GM18499 (cell line): ENCODE results near the gene ARG2.

Source experiments
- ATAC-seq: cut with Tn5 transposase; IDR thresholded peaks from one replicate; pipeline ENCODE4 v1.9.1; 2021; ENCODE audit warnings: moderate number of reproducible peaks; ENCODE audit not compliant: insufficient read depth, unreplicated experiment

Gene ARG2

DNA sequence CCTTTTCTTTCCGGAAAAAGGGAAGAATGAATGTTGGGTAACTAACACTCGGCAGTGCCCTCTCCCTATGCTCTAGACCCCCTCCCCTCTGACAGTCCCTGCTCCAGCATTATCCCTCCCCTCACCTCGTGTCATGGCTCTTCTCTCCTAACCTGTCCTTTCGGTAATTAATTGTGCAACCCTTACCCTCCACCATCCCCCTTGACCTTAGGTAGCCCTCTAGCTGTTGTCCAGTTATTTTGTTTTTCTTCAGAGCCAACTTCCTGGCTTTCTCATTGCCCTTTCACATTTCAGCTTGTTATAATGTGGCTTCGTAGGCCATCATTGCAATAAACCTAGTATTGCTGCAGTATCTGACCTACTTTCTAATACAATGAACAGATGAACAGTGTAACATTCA is 11.2 kb downstream of the ARG2 start:
- no peak for ATAC-seq

DNA sequence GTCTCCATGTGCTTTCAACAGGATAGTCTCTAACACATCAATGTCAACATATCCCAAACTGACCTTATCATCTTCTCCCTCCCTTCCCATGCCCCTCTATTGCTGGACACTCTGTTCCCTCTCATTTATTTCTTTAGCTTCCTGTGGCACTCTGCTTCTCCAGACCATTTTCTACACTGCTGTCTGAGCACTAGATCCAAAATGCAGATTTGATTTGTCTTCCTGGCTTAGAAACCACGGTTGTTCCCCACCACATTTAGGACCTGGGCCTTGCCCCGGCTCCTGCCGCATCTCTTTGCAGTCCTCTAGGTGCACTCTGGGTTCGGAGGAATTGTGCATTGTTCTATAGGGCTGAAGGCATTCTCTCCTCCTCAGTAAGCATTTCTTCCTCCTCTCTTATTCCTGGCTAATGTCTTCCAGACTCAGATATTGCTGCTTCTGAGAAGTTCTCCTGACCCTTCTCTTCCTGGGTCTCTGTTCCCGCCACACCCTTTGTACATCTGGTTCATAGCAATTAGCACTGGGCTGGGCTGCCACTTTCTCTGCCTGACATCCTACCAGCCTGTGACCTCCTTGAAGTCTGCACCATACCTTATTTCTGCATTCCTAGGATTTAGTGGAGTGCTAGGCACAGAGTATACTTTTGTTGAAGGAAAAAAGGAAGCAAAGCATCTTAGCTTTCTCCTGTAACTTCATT is 13.9 kb downstream of the ARG2 start:
- ATAC-seq = no peak

DNA sequence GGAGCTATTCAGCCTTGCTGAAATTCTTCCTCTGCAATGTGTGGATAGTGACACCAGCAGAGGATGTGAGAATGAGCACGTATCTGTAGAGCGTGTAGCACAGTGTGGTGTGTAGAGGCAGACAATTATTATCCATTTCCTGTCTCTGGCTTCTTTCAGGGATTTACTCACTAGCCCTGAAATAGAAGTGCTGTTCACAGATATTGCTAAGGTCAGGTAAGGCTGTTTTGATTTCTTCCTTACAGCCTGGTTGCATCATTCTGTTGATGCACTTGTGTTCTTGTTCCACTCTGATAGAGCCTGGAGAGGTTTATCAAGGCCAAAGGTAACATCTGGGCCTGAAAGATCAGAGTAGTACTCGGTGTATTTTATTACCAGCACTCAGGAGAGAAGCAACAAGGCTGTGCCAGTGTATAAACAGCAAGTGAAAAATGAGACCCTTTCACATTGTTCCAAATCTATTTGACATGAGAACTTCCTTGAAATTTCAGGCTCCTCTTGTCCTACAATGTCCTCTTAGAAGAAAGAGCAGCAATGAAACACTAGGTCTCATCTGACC is 16.7 kb downstream of the ARG2 start:
- ATAC-seq = no peak

DNA sequence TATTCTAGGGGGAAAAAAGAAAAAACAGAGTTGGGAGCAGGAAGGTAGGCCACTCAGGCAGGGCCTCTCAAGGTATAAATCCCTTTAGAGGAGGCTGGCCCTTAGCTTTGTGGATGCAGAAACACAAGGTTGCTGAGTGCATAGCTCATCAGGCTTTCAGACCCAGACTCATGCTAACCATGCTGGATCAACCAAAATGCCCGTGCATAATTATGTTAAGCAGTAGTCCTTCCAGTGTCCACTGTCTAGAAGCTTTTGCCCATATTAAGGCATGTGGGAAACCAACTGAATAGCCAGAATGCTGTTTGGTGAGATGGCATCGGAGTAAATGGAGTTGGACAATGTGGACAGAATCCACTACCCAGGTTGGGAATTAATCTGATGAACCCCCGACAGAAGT is 18.9 kb downstream of the ARG2 start:
- ATAC-seq = no peak

DNA sequence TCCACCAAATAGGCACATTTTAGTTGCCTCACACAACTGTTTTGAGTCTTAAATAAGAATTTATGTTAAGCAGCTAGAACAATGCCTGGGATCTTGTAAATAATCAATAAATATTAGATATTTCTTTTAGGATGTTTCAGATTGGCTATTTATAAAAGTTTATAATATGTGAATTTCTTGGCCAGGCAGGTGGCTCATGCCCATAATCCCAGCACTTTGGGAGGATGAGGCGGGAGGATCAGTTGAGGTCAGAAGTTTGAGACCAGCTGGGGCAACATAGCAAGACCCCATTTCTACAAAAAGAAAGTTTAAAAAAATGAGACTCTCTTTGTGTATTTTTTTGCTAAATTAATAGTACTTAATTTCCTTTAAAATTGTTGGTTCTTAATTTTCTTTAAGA is 21.8 kb downstream of the ARG2 start:
- no peak for ATAC-seq

DNA sequence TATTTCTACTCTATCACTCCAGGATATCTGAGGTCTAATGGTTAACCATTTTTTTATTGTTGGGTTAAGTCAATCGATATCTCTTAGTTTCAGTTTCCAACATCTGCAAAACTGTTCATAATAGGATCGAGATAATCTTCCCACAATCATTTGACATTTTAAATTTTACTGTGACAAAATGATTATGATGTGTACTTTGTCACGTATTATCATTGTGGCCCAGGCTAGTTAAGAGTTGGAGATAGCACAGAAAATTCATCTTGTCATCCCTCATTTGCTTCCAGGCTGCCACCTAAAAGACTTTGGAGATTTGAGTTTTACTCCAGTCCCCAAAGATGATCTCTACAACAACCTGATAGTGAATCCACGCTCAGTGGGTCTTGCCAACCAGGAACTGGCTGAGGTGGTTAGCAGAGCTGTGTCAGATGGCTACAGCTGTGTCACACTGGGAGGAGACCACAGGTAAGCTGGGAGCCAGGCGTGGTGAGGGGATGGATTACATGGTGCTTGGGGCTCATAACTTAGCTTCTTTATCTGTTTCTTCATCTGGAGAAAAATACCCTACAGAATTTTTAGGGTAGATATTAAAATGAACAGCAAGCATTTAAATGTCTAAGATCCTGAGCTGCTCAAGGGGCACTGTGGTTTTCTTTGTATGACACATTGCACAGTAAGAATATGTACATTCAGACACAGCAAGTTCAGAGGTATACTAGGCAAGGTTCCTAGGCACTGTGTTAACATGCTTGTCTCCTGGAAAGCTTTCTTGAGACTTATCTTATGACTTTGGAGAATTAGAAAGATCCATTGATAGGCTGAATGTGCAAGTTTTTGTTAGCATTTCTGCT is 22.4 kb downstream of the ARG2 start:
- no peak for ATAC-seq

DNA sequence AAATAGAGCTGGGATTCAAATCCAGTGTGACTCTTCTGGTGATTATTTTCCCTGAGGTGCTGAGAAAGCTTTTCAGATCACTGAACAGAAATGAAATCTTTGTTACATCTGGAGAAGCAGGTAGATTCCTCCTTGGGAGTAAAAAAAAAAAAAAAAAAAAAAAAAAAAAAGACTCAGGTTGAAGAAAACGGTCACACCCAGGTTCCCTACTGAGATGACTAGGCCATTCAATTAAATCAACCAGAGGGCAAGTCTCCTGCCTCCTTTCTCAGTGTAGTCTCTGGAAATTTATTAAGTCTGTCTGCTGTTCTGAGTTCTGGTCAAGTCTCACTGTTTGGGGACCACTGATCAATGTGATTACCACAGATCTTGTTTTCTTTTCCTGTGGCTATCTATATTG is 24.0 kb downstream of the ARG2 start:
- ATAC-seq = no peak

DNA sequence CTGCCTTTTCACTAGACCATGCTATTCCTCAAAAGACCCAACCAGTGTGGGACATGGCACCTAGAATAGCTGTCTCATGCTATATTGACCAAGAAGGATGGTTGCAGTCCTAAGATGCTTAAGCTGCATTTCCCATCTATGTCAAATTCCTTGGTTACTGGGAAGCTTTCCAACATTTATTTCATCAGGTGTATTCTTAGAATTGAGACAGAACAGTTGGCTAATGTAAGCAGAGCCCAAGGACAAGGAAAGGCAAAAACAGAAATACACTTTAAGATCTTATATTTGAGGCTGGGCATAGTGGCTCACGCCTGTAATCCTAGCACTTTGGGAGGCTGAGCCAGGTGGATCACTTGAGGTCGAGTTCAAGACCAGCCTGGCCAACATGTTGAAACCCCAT is 24.7 kb downstream of the ARG2 start:
- no peak for ATAC-seq

DNA sequence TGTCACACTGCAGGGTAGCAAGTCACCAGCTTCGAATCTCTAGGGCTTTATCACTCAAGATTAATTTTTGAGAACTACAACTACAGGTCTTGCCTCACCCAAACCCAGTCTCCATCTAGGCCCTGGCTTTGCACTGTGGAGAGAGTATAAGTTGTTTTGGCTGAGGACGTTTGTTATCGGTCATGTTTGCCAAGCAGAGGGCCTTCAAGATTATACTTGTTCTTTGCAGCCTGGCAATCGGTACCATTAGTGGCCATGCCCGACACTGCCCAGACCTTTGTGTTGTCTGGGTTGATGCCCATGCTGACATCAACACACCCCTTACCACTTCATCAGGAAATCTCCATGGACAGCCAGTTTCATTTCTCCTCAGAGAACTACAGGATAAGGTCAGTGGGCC is 25.7 kb downstream of the ARG2 start:
- ATAC-seq = no peak

DNA sequence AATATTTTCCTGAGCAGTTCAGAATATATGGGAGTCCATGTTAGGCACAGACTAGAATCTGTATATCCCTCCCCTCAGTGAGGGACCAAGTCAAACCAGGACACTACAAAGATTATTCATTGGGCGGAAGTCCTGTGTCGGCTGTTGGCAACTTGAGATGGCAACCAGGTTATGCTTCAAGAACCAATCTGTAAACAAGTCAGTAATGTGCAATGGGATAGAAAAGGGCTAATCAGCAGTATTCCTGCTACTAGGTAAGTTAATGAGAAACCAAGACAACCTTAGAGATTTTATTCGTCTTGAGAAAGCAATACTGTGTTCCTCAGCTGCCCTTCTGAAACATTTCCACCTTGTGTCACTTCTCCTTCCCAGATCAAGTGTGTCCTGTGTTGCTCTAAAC is 26.4 kb downstream of the ARG2 start:
- ATAC-seq = no peak

DNA sequence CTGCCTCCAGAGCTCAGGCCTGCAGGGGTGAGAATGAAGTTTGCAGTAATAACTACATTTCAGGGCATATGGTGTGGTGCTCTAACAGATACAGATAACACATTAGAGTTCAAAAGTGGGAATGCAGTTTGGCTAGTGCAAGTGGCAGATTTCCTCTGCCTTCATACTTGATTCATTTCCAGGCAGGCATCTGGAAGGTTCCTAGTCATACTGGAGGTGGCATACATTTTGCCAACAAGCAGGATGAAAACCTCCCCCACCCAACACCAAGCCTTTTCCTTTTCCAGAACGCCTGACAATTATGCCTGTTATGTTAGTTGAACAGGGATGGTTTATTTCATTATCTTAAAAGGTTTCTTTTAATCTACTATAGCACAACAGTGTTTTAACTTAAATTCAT is 30.4 kb downstream of the ARG2 start:
- ATAC-seq = no peak

DNA sequence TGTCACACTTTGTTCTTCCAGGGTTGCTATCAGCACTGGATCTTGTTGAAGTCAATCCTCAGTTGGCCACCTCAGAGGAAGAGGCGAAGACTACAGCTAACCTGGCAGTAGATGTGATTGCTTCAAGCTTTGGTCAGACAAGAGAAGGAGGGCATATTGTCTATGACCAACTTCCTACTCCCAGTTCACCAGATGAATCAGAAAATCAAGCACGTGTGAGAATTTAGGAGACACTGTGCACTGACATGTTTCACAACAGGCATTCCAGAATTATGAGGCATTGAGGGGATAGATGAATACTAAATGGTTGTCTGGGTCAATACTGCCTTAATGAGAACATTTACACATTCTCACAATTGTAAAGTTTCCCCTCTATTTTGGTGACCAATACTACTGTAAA is 31.0 kb downstream of the ARG2 start:
- ATAC-seq = no peak

DNA sequence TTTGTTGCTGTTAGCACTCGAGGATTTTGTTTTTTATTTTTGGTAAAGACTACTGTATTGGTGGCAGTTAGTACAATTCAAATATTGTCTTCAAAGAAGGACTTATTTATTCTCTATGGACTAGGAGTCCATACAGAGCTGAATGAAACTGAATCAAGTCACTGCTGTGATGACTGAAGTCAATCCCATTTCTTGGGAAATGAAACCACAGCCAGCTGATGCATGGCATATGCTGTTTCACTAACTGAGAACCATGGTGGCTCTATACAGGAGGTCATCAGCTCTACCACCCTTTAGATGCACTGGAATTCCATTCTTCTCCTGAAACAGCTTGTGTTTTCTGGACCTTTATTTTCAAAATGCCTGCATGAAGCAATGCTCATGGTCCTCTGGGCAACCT is 32.5 kb downstream of the ARG2 start:
- no peak for ATAC-seq

DNA sequence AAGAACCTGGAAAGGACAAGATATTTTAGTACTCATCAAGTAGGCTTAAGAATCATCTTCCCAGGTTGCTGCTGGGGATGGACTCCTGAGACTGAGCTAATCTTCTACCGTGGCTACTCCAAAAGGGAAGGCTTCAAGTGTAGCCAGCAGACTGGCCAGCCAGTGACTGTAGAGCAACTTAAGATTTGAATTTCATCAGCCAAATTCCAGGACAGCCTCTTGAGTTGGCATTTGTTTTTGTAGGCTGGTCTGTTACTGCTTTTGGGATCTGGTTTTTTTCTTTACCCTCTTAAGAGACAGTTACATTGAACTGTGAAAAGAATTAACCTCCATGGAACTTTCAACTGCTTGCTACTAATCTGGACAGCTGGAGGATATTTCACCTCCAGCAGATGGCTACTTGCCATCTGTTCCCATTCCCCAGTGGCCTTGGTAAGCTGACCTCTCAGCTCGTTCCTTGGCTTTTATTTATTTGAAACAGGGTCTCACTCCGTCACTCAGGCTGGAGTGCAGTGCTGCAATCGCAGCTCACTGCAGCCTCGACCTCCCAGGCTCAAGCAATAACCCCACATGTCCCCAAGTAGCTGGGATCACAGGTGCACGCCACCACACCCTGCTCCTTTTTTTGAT is 34.0 kb downstream of the ARG2 start:
- no peak for ATAC-seq

DNA sequence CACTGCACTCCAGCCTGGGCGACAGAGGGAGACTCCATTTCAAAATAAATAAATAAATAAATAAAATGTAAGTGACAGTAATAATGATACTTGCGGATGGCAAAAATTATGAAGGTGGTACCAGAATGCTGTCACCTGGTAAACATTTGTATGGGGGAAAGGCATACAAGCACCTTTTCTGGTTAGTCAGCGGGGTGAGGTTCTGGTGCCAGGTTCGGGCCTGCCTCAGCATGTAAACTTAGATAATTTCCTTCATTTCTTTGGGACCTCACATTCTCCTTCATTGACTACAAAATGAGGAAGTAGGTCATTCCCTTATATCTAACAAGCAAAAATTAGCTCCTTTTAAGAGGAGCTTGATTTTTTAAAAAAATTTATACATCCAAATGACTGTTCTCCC is 43.9 kb downstream of the ARG2 start:
- no peak for ATAC-seq

DNA sequence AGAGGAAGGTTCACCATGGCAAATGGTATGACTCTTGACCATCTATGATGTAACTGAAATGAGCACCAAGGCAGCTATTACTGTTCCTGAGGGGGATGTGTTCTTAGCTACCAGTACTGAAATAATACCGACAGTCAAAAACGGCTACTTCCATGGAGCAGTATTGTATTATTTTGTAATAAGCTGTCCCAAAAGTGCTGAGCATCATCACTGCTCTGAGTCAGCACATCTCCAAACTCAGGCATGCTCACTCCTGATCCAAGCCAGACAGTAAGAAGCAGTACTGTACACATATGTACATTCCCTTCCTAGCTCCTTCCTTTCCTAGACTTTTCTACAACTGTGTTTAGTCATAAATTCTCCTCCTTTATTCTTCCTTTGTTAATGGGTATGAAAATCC is 46.1 kb downstream of the ARG2 start:
- no peak for ATAC-seq

DNA sequence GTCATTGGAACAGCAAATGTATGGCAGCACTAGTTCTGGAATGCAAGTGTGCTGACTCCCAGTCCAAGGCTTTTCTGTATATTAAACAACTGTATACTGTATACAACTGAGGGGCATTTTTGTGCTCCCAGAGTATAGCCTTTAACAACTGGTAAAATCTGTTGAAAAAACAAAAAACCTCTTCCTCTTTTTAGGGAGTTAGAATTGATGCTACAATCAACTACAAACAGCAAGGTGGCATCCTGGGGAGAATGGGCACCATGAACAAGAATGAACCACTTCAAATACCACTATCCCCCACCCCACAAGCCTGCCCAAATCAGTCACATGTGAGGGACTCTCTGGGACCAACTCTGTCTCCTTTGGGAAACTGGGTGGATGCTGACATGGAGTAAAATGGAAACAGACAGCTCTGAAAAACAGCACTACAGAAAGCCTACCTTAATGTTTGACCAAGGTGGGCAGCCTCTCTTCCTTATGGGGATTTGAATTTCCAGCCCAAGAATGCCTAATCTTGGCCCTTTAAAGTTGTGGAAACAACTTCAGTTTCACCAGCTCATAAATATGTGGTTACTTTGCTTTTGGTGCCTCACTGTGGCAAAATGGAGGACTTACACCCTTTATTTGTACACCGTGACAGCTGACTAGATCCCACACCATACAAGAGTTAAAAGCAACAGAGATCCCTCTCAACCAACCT is 47.2 kb downstream of the ARG2 start:
- ATAC-seq = no peak

DNA sequence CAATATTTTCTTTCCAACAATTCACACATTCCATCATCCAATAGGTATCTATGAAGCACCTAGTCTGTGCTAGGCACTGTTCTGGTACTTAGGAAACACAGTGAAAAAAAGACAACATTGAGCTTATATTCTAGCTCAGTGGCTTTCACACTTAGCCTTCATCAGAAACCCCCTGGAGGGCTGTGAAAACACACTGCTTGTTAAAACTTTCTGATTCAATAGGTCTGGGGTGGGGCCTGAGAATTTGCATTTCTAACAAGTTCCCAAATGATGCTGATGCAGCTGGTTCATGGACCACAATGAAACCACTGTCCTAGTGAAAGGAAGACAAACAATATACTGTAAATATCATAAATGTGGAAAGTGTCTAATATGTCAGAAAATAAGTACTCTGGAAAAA is 48.8 kb downstream of the ARG2 start:
- ATAC-seq = no peak

DNA sequence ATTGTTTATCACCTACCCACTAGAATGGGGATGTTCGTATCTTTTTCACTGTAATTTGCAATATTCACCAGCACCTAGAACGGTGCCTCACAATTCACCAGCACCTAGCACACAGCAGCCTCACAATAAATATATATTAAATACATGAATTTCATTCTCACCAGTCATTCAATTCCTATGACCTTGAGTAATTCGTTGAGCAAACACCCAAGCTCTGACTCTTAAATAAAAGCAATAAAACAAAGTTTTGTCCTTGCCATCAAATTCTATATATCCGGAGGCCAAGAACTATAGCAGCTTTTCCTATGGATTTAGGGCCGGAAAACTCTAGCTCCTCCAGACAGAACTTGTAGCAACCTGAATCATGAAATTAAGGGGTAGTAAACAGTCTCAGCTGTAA is 53.7 kb downstream of the ARG2 start:
- ATAC-seq = no peak

DNA sequence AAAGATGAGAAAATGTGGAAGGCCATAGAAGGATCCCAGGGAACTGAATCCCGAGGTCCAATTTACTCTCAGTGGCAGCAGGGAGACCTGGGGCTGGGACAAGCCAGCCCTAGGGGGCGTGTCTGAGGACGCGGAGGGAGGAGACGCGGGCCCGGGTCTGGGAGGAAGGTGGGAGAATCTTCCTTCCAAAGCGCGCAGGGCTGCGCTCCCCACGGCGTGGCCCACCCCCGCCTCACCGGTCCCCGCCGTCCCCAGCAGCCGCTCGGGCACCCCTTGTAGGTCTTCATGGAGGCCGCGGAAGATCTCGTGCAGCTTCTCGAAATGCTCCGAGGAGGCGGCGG is 54.4 kb downstream of the ARG2 start:
- ATAC-seq = no peak
